Endothelial cell of umbilical vein (primary cell): Measurements from ENCODE around the gene SERPINA1.

Source experiments
- EZH2 ChIP-seq: IDR thresholded peaks from 2 replicates; pipeline ENCODE4 v1.6.1; 2012; ENCODE audit warnings: borderline replicate concordance, low read depth, mild to moderate bottlenecking, moderate library complexity, low read length, inconsistent platforms; ENCODE audit not compliant: severe bottlenecking
- GATA2 ChIP-seq: IDR thresholded peaks from 2 replicates; pipeline ENCODE4 v1.7.0; 2011; ENCODE audit warnings: low read depth, mild to moderate bottlenecking, moderate library complexity, mixed read lengths, low read length; ENCODE audit not compliant: insufficient read length, insufficient read depth
- TF ChIP-seq, protein P1 (sequence below), 2 donors: IDR thresholded peaks; 1 replicate in 1 of 2; 2 replicates in 1 of 2; pipeline ENCODE4 v1.5.1; 2011; ENCODE audit warnings: low read length in 2 of 2, mild to moderate bottlenecking in 2 of 2, moderate library complexity in 2 of 2, control low read depth in 1 of 2, inconsistent platforms in 1 of 2, low read depth in 1 of 2; ENCODE audit not compliant: insufficient read depth in 1 of 2; ENCODE audit errors: extremely low read depth in 1 of 2

DNA sequence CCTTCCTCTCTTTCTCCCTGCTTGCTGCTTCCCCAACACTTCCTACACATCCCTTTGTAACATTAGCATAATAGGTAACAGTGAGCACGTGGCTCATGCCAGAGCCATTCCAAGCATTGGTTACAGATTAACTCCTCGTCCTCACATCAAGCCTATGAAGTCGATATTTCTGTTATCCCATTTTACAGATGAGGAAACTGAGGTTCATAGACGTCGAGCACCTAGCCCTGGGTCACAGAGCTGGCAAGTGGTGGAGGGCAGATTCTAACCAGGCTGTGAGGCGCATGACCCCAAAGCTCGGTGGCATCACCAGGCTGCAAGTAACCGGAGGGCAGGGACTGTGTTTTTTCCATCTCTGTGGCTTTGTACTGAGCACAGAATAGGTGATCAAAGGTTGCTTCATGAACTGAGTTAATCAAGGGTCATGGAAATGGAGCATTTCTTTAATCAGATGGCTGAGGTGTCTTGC, 5.7 kb upstream of the SERPINA1 start:
- TF ChIP-seq, protein P1, sequence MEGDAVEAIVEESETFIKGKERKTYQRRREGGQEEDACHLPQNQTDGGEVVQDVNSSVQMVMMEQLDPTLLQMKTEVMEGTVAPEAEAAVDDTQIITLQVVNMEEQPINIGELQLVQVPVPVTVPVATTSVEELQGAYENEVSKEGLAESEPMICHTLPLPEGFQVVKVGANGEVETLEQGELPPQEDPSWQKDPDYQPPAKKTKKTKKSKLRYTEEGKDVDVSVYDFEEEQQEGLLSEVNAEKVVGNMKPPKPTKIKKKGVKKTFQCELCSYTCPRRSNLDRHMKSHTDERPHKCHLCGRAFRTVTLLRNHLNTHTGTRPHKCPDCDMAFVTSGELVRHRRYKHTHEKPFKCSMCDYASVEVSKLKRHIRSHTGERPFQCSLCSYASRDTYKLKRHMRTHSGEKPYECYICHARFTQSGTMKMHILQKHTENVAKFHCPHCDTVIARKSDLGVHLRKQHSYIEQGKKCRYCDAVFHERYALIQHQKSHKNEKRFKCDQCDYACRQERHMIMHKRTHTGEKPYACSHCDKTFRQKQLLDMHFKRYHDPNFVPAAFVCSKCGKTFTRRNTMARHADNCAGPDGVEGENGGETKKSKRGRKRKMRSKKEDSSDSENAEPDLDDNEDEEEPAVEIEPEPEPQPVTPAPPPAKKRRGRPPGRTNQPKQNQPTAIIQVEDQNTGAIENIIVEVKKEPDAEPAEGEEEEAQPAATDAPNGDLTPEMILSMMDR (IDR thresholded peaks at IDR 0.05; ENCODE audit: extremely low read depth in 1 of 2, insufficient read depth in 1 of 2, low read depth in 1 of 2, low read length in 2 of 2) = no peak
- TF ChIP-seq GATA2 (no peak), EZH2 (no peak)
